ENCODE measurements around the gene LAMA3. TPM values are rescaled to one million over a fixed set of nuclear protein-coding genes. Genes with fewer than 3 reads are reported as not detected.

The LAMA3 gene
- total RNA-seq, 1 donor from 2014 or later = 1.7 TPM

- H3K27ac Mint-ChIP-seq (ENCODE audit: unreplicated experiment) = no peak overlapping the region
- no peak for TF ChIP-seq CTCF (IDR thresholded peaks at IDR 0.05; ENCODE audit: unreplicated experiment)
- H3K9me3 Mint-ChIP-seq (ENCODE audit: unreplicated experiment) = no peaks in the 10 kb centered on the region
Measured at GRCh38 chr18:23875966-23876895, 187.0 kb downstream of the LAMA3 start.

GRCh38 chr18:23876921-23877320 is 187.7 kb downstream of the LAMA3 start:
- DNase-seq (ENCODE audit: low spot score) = no peak
- Mint-ChIP-seq H3K9me3 (ENCODE audit: unreplicated experiment) (no peaks in the 10 kb centered on the region), H3K4me3 (ENCODE audit: unreplicated experiment) (no peak overlapping the region), H3K27ac (ENCODE audit: unreplicated experiment) (no peak overlapping the region), H3K27me3 (ENCODE audit: unreplicated experiment) (no peaks in the 10 kb centered on the region), H3K4me1 (ENCODE audit: unreplicated experiment) (peaks cover 11% of the 10 kb centered on the region), H3K36me3 (ENCODE audit: low read depth, unreplicated experiment) (no peaks in the 10 kb centered on the region)
- no peak for TF ChIP-seq CTCF (IDR thresholded peaks at IDR 0.05; ENCODE audit: unreplicated experiment)

More at GRCh38 chr18:23875966-23876895, 187.0 kb downstream of the LAMA3 start:
- no peaks in the 10 kb centered on the region for H3K36me3 Mint-ChIP-seq (ENCODE audit: low read depth, unreplicated experiment)
- H3K27me3 Mint-ChIP-seq (ENCODE audit: unreplicated experiment) = no peaks in the 10 kb centered on the region
- H3K4me3 Mint-ChIP-seq (ENCODE audit: unreplicated experiment) = no peak overlapping the region
- no peak for DNase-seq (ENCODE audit: low spot score)
- peaks cover 16% of the 10 kb centered on the region for H3K4me1 Mint-ChIP-seq (ENCODE audit: unreplicated experiment)

GRCh38 chr18:23877371-23877770 is 188.1 kb downstream of the LAMA3 start:
- peaks cover 6% of the 10 kb centered on the region for H3K4me1 Mint-ChIP-seq (ENCODE audit: unreplicated experiment)
- no peak for TF ChIP-seq CTCF (IDR thresholded peaks at IDR 0.05; ENCODE audit: unreplicated experiment)

GRCh38 chr18:23878336-23878900 is 189.2 kb downstream of the LAMA3 start:
- no peak overlapping the region for H3K27ac Mint-ChIP-seq (ENCODE audit: unreplicated experiment)
- H3K36me3 Mint-ChIP-seq (ENCODE audit: low read depth, unreplicated experiment) = no peaks in the 10 kb centered on the region
- no peaks in the 10 kb centered on the region for H3K27me3 Mint-ChIP-seq (ENCODE audit: unreplicated experiment)
- H3K4me3 Mint-ChIP-seq (ENCODE audit: unreplicated experiment) = no peak overlapping the region
- no peak for TF ChIP-seq CTCF (IDR thresholded peaks at IDR 0.05; ENCODE audit: unreplicated experiment)
- no peaks in the 10 kb centered on the region for H3K4me1 Mint-ChIP-seq (ENCODE audit: unreplicated experiment)
- DNase-seq (ENCODE audit: low spot score) = no peak
- no peaks in the 10 kb centered on the region for H3K9me3 Mint-ChIP-seq (ENCODE audit: unreplicated experiment)

More at GRCh38 chr18:23877371-23877770, 188.1 kb downstream of the LAMA3 start:
- Mint-ChIP-seq H3K36me3 (ENCODE audit: low read depth, unreplicated experiment) (no peaks in the 10 kb centered on the region), H3K9me3 (ENCODE audit: unreplicated experiment) (no peaks in the 10 kb centered on the region), H3K27me3 (ENCODE audit: unreplicated experiment) (no peaks in the 10 kb centered on the region), H3K4me3 (ENCODE audit: unreplicated experiment) (no peak overlapping the region), H3K27ac (ENCODE audit: unreplicated experiment) (no peak overlapping the region)
- no peak for DNase-seq (ENCODE audit: low spot score)

- H3K4me3 Mint-ChIP-seq (ENCODE audit: unreplicated experiment) = no peak overlapping the region
- H3K9me3 Mint-ChIP-seq (ENCODE audit: unreplicated experiment) = no peaks in the 10 kb centered on the region
- no peaks in the 10 kb centered on the region for H3K36me3 Mint-ChIP-seq (ENCODE audit: low read depth, unreplicated experiment)
- no peak for TF ChIP-seq CTCF (IDR thresholded peaks at IDR 0.05; ENCODE audit: unreplicated experiment)
- no peaks in the 10 kb centered on the region for H3K4me1 Mint-ChIP-seq (ENCODE audit: unreplicated experiment)
- no peak overlapping the region for H3K27ac Mint-ChIP-seq (ENCODE audit: unreplicated experiment)
- no peaks in the 10 kb centered on the region for H3K27me3 Mint-ChIP-seq (ENCODE audit: unreplicated experiment)
- DNase-seq (ENCODE audit: low spot score) = no peak
Measured at GRCh38 chr18:23879126-23879525, 189.9 kb downstream of the LAMA3 start.
